T-helper 17 cell (primary cell): Measurements from ENCODE around the gene OSBP. TPM values are rescaled to one million over a fixed set of nuclear protein-coding genes. Genes with fewer than 3 reads are reported as not detected.

Experiments used
- ATAC-seq: fragments of 150-1000 bp; cut with Tn5 transposase; 2 replicates; pipeline ENCODE4 v1.10.0; 2021; ENCODE audit warnings: mild to moderate bottlenecking, moderate library complexity
- DNase-seq, 3 donors: peaks; one replicate each; pipeline versions ENCODE4 v3.0.0 to v3.0.0-alpha.2; 2020 to 2021
- H3K9me3 ChIP-seq: one replicate; pipeline ENCODE4 v1.7.0; 2013; ENCODE audit warnings: low read length, mild to moderate bottlenecking; ENCODE audit not compliant: control insufficient read depth, poor library complexity, severe bottlenecking
- H3K27ac Mint-ChIP-seq: one replicate; pipeline ENCODE4 v1.8.0; 2022; ENCODE audit warnings: mild to moderate bottlenecking, moderate library complexity, mixed read lengths
- H3K27me3 Mint-ChIP-seq: one replicate; pipeline ENCODE4 v1.8.0; 2022; ENCODE audit warnings: mixed read lengths
- H3K36me3 Mint-ChIP-seq: one replicate; pipeline ENCODE4 v1.8.0; 2022; ENCODE audit warnings: low read depth, mixed read lengths
- H3K4me1 Mint-ChIP-seq: one replicate; pipeline ENCODE4 v1.8.0; 2022; ENCODE audit warnings: mild to moderate bottlenecking, mixed read lengths
- H3K4me3 Mint-ChIP-seq: one replicate; pipeline ENCODE4 v1.8.0; 2022; ENCODE audit warnings: mild to moderate bottlenecking, moderate library complexity, mixed read lengths
- total RNA-seq, 4 donors: library from RNA in 2 of 4; stranded (reverse) in 2 of 4; gene quantifications; one replicate each; pipeline ENCODE4 v1.2.3 and lab custom pipeline; 2022 to 2026

Gene OSBP
- total RNA-seq, 2 donors from 2014 or later, result 53.0 to 63.1 TPM

- no peak overlapping the region for H3K4me3 Mint-ChIP-seq
- no peaks in the 10 kb centered on the region for H3K27me3 Mint-ChIP-seq
- ATAC-seq (no peak), DNase-seq (no peak)
- peak overlapping the region; percentile 3 for H3K27ac Mint-ChIP-seq
- no peaks in the 10 kb centered on the region for H3K9me3 ChIP-seq
- peaks cover 2% of the 10 kb centered on the region for H3K4me1 Mint-ChIP-seq
- H3K36me3 Mint-ChIP-seq, result peaks cover 15% of the 10 kb centered on the region
These were observed 31.3 kb downstream of the OSBP start for GRCh38 chr11:59584294-59584693.

- H3K4me3 Mint-ChIP-seq, result no peak overlapping the region
- no peak for DNase-seq
- no peak for ATAC-seq
- no peaks in the 10 kb centered on the region for H3K9me3 ChIP-seq
- peak overlapping the region; percentile 19 for H3K27ac Mint-ChIP-seq
- H3K27me3 Mint-ChIP-seq, result no peaks in the 10 kb centered on the region
- H3K4me1 Mint-ChIP-seq, result peaks cover 2% of the 10 kb centered on the region
- peaks cover 18% of the 10 kb centered on the region for H3K36me3 Mint-ChIP-seq
These were observed 33.6 kb downstream of the OSBP start for GRCh38 chr11:59582006-59582405.

GRCh38 chr11:59578369-59578768 is 37.2 kb downstream of the OSBP start:
- Mint-ChIP-seq H3K27ac (no peak overlapping the region), H3K27me3 (no peaks in the 10 kb centered on the region), H3K4me3 (no peak overlapping the region), H3K4me1 (no peaks in the 10 kb centered on the region), H3K36me3 (peaks cover 13% of the 10 kb centered on the region)
- no peaks in the 10 kb centered on the region for H3K9me3 ChIP-seq
- no peak for DNase-seq
- no peak for ATAC-seq

GRCh38 chr11:59575505-59575904 is 40.1 kb downstream of the OSBP start:
- H3K4me1 Mint-ChIP-seq, result no peaks in the 10 kb centered on the region
- peaks cover 11% of the 10 kb centered on the region for H3K36me3 Mint-ChIP-seq

GRCh38 chr11:59574932-59575502 is 40.6 kb downstream of the OSBP start:
- ATAC-seq (no peak), DNase-seq (no peak)
- peaks cover 8% of the 10 kb centered on the region for H3K36me3 Mint-ChIP-seq
- no peaks in the 10 kb centered on the region for H3K27me3 Mint-ChIP-seq
- peak overlapping the region; percentile 31 for H3K4me3 Mint-ChIP-seq
- H3K27ac Mint-ChIP-seq, result no peak overlapping the region
- H3K9me3 ChIP-seq, result no peaks in the 10 kb centered on the region
- no peaks in the 10 kb centered on the region for H3K4me1 Mint-ChIP-seq

More at GRCh38 chr11:59575505-59575904, 40.1 kb downstream of the OSBP start:
- H3K4me3 Mint-ChIP-seq, result no peak overlapping the region
- no peak overlapping the region for H3K27ac Mint-ChIP-seq
- ATAC-seq, result no peak
- no peak for DNase-seq
- no peaks in the 10 kb centered on the region for H3K9me3 ChIP-seq
- H3K27me3 Mint-ChIP-seq, result no peaks in the 10 kb centered on the region

- H3K36me3 Mint-ChIP-seq, result peaks cover 7% of the 10 kb centered on the region
- H3K4me3 Mint-ChIP-seq, result no peak overlapping the region
- no peak for ATAC-seq
- no peak for DNase-seq
- H3K27me3 Mint-ChIP-seq, result no peaks in the 10 kb centered on the region
- H3K9me3 ChIP-seq, result no peaks in the 10 kb centered on the region
- H3K4me1 Mint-ChIP-seq, result no peaks in the 10 kb centered on the region
- H3K27ac Mint-ChIP-seq, result no peak overlapping the region
These were observed 41.1 kb downstream of the OSBP start for GRCh38 chr11:59574467-59574866.

- Mint-ChIP-seq H3K36me3 (peaks cover 3% of the 10 kb centered on the region), H3K27ac (peak overlapping the region; percentile 41), H3K4me3 (no peak overlapping the region), H3K4me1 (no peaks in the 10 kb centered on the region), H3K27me3 (no peaks in the 10 kb centered on the region)
- ATAC-seq, result no peak
- DNase-seq, result no peak
- H3K9me3 ChIP-seq, result no peaks in the 10 kb centered on the region
These were observed 42.4 kb downstream of the OSBP start for GRCh38 chr11:59573216-59573615.

- no peak for ATAC-seq
These were observed 43.5 kb downstream of the OSBP start for GRCh38 chr11:59572091-59572490.

GRCh38 chr11:59562292-59562691 is 53.3 kb downstream of the OSBP start:
- peak overlapping the region; percentile 28 for H3K4me3 Mint-ChIP-seq
- H3K36me3 Mint-ChIP-seq, result no peaks in the 10 kb centered on the region
- no peak for DNase-seq
- ATAC-seq, result no peak
- peaks cover 4% of the 10 kb centered on the region for H3K27me3 Mint-ChIP-seq
- H3K9me3 ChIP-seq, result no peaks in the 10 kb centered on the region
- peaks cover 17% of the 10 kb centered on the region for H3K4me1 Mint-ChIP-seq
- H3K27ac Mint-ChIP-seq, result no peak overlapping the region

More at GRCh38 chr11:59572091-59572490, 43.5 kb downstream of the OSBP start:
- H3K27ac Mint-ChIP-seq, result no peak overlapping the region
- H3K27me3 Mint-ChIP-seq, result no peaks in the 10 kb centered on the region
- H3K4me3 Mint-ChIP-seq, result no peak overlapping the region
- no peak for DNase-seq
- H3K4me1 Mint-ChIP-seq, result no peaks in the 10 kb centered on the region
- H3K9me3 ChIP-seq, result no peaks in the 10 kb centered on the region
- H3K36me3 Mint-ChIP-seq, result peaks cover 3% of the 10 kb centered on the region

- Mint-ChIP-seq H3K27me3 (peaks cover 4% of the 10 kb centered on the region), H3K4me3 (peak overlapping the region; percentile 91), H3K4me1 (peaks cover 24% of the 10 kb centered on the region), H3K27ac (peak overlapping the region; percentile 98), H3K36me3 (no peaks in the 10 kb centered on the region)
- ATAC-seq (peak; percentile 78), DNase-seq (peak; percentile 56 to 73 (median 69))
- no peaks in the 10 kb centered on the region for H3K9me3 ChIP-seq
These were observed 54.7 kb downstream of the OSBP start for GRCh38 chr11:59560702-59561473.

- peaks cover 24% of the 10 kb centered on the region for H3K4me1 Mint-ChIP-seq
- ATAC-seq (peak; percentile 64), DNase-seq (peak; percentile 26 to 68 (median 51))
- no peaks in the 10 kb centered on the region for H3K36me3 Mint-ChIP-seq
- peak overlapping the region; percentile 91 for H3K4me3 Mint-ChIP-seq
- peaks cover 4% of the 10 kb centered on the region for H3K27me3 Mint-ChIP-seq
- no peaks in the 10 kb centered on the region for H3K9me3 ChIP-seq
- H3K27ac Mint-ChIP-seq, result peak overlapping the region; percentile 98
These were observed 55.3 kb downstream of the OSBP start for GRCh38 chr11:59560290-59560701.

- H3K4me1 Mint-ChIP-seq, result peaks cover 24% of the 10 kb centered on the region
These were observed 55.7 kb downstream of the OSBP start for GRCh38 chr11:59559886-59560285.

GRCh38 chr11:59558270-59558643 is 57.3 kb downstream of the OSBP start:
- ATAC-seq, result no peak
- Mint-ChIP-seq H3K27ac (peak overlapping the region; percentile 98), H3K4me3 (peak overlapping the region; percentile 43), H3K36me3 (no peaks in the 10 kb centered on the region), H3K27me3 (peaks cover 4% of the 10 kb centered on the region), H3K4me1 (peaks cover 24% of the 10 kb centered on the region)
- DNase-seq, result no peak
- no peaks in the 10 kb centered on the region for H3K9me3 ChIP-seq

More at GRCh38 chr11:59559886-59560285, 55.7 kb downstream of the OSBP start:
- Mint-ChIP-seq H3K36me3 (no peaks in the 10 kb centered on the region), H3K27ac (peak overlapping the region; percentile 98), H3K4me3 (peak overlapping the region; percentile 91), H3K27me3 (peaks cover 4% of the 10 kb centered on the region)
- no peaks in the 10 kb centered on the region for H3K9me3 ChIP-seq
- no peak for DNase-seq
- no peak for ATAC-seq
